HG03460 (cell line): ENCODE results near the gene HECTD4.

Experiments
- ATAC-seq: cut with Tn5 transposase; IDR thresholded peaks from one replicate; pipeline ENCODE4 v1.9.1; 2021; ENCODE audit not compliant: unreplicated experiment

Gene HECTD4

GRCh38 chr12:112325622-112326207 lies 56.5 kb downstream of the HECTD4 start:
- ATAC-seq = no peak

GRCh38 chr12:112325157-112325556 lies 57.1 kb downstream of the HECTD4 start:
- no peak for ATAC-seq

GRCh38 chr12:112322882-112323547 lies 59.2 kb downstream of the HECTD4 start:
- ATAC-seq = no peak

- no peak for ATAC-seq
Observed at GRCh38 chr12:112322441-112322840, 59.8 kb downstream of the HECTD4 start.

- no peak for ATAC-seq
Observed at GRCh38 chr12:112321245-112321644, 61.0 kb downstream of the HECTD4 start.

- no peak for ATAC-seq
Observed at GRCh38 chr12:112319395-112319794, 62.8 kb downstream of the HECTD4 start.

GRCh38 chr12:112317481-112317880 lies 64.8 kb downstream of the HECTD4 start:
- ATAC-seq = no peak

GRCh38 chr12:112314981-112315380 lies 67.2 kb downstream of the HECTD4 start:
- no peak for ATAC-seq

GRCh38 chr12:112309797-112310196 lies 72.4 kb downstream of the HECTD4 start:
- ATAC-seq = no peak

- no peak for ATAC-seq
Observed at GRCh38 chr12:112308652-112309051, 73.6 kb downstream of the HECTD4 start.

GRCh38 chr12:112308161-112308560 lies 74.1 kb downstream of the HECTD4 start:
- ATAC-seq = no peak

GRCh38 chr12:112307317-112308011 lies 74.8 kb downstream of the HECTD4 start:
- no peak for ATAC-seq

- ATAC-seq = no peak
Observed at GRCh38 chr12:112305951-112306350, 76.3 kb downstream of the HECTD4 start.

GRCh38 chr12:112304436-112304835 lies 77.8 kb downstream of the HECTD4 start:
- ATAC-seq = no peak

GRCh38 chr12:112303799-112304198 lies 78.4 kb downstream of the HECTD4 start:
- no peak for ATAC-seq

- peak; percentile 100 for ATAC-seq
Observed at GRCh38 chr12:112303004-112303403, 79.2 kb downstream of the HECTD4 start.

- no peak for ATAC-seq
Observed at GRCh38 chr12:112299704-112300103, 82.5 kb downstream of the HECTD4 start.

GRCh38 chr12:112297188-112297587 lies 85.0 kb downstream of the HECTD4 start:
- ATAC-seq = no peak

GRCh38 chr12:112296183-112296582 lies 86.0 kb downstream of the HECTD4 start:
- no peak for ATAC-seq

- no peak for ATAC-seq
Observed at GRCh38 chr12:112294793-112295192, 87.4 kb downstream of the HECTD4 start.

GRCh38 chr12:112288638-112289037 lies 93.6 kb downstream of the HECTD4 start:
- no peak for ATAC-seq
